ENCODE results near the gene PIK3R2. TPM values are rescaled to one million over a fixed set of nuclear protein-coding genes. Genes with fewer than 3 reads are reported as not detected.

Gene PIK3R2
- total RNA-seq, 2 experiments from 2014 or later = 3.2 to 20.5 TPM

GRCh38 chr19:18109733-18110608, 43.0 kb upstream of the PIK3R2 start:
- POLR2A ChIA-PET = no interaction called here
- no peaks in the 10 kb centered on the region for H4K20me1 ChIP-seq (ENCODE audit: insufficient read depth, low read length)
- no peaks in the 10 kb centered on the region for H3K9me3 ChIP-seq (ENCODE audit: low read length)
- H3K4me1 ChIP-seq (ENCODE audit: insufficient read depth, low read length, poor library complexity, severe bottlenecking) = peaks cover 62% of the 10 kb centered on the region
- no peak for TF ChIP-seq EZH2phosphoT487 (IDR thresholded peaks at IDR 0.05; ENCODE audit: borderline replicate concordance, low read depth, low read length)
- TF ChIP-seq, protein P1, sequence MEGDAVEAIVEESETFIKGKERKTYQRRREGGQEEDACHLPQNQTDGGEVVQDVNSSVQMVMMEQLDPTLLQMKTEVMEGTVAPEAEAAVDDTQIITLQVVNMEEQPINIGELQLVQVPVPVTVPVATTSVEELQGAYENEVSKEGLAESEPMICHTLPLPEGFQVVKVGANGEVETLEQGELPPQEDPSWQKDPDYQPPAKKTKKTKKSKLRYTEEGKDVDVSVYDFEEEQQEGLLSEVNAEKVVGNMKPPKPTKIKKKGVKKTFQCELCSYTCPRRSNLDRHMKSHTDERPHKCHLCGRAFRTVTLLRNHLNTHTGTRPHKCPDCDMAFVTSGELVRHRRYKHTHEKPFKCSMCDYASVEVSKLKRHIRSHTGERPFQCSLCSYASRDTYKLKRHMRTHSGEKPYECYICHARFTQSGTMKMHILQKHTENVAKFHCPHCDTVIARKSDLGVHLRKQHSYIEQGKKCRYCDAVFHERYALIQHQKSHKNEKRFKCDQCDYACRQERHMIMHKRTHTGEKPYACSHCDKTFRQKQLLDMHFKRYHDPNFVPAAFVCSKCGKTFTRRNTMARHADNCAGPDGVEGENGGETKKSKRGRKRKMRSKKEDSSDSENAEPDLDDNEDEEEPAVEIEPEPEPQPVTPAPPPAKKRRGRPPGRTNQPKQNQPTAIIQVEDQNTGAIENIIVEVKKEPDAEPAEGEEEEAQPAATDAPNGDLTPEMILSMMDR (conservative IDR thresholded peaks at IDR 0.05; ENCODE audit: low read length) = no peak
- CTCF ChIA-PET (ENCODE audit: unreplicated experiment) = interaction anchor here (0.5 kb wide), 1 partner anchor 300 kb away, joined by 3 read pairs; no protein-coding TSS in a partner anchor
- H3K27ac ChIP-seq (ENCODE audit: low read depth, low read length, poor library complexity, severe bottlenecking) = no peak overlapping the region
- 0 out of 2 replicates have a peak, but pooled peaks cover 1% of the 10 kb centered on the region for H3K79me2 ChIP-seq (ENCODE audit: insufficient read depth, low read depth, low read length)
- H3K36me3 ChIP-seq (ENCODE audit: insufficient read depth, low read length) = peaks cover 68% of the 10 kb centered on the region
- BruUV-seq (replicated peaks) = no TSS peak
- H2AFZ ChIP-seq (ENCODE audit: low read length) = no peak overlapping the region
- no peaks in the 10 kb centered on the region for H3K9me2 ChIP-seq (ENCODE audit: insufficient read depth, low read length)
- H3K4me2 ChIP-seq (ENCODE audit: low read length) = peak overlapping the region; percentile 75
- DNase-seq (ENCODE audit: low spot score) = no peak
- intact Hi-C loops (cut with micrococcal nuclease; ENCODE audit: unreplicated experiment) = no loop called here
- peak overlapping the region; percentile 57 for H3K4me3 ChIP-seq (ENCODE audit: low read depth, low read length, poor library complexity, severe bottlenecking)

GRCh38 chr19:18110609-18111232, 42.2 kb upstream of the PIK3R2 start:
- POLR2A ChIA-PET = no interaction called here
- intact Hi-C loops (cut with micrococcal nuclease; ENCODE audit: unreplicated experiment) = no loop called here
- Histone ChIP-seq H3K4me1 (ENCODE audit: insufficient read depth, low read length, poor library complexity, severe bottlenecking) (peaks cover 55% of the 10 kb centered on the region), H3K79me2 (ENCODE audit: insufficient read depth, low read depth, low read length) (no peaks in the 10 kb centered on the region), H3K27ac (ENCODE audit: low read depth, low read length, poor library complexity, severe bottlenecking) (no peak overlapping the region), H3K4me3 (ENCODE audit: low read depth, low read length, poor library complexity, severe bottlenecking) (no peak overlapping the region), H2AFZ (ENCODE audit: low read length) (no peak overlapping the region), H3K36me3 (ENCODE audit: insufficient read depth, low read length) (peaks cover 74% of the 10 kb centered on the region), H3K9me3 (ENCODE audit: low read length) (no peaks in the 10 kb centered on the region), H3K4me2 (ENCODE audit: low read length) (peak overlapping the region; percentile 75; the same call in 1 of the 2 replicates), H3K9me2 (ENCODE audit: insufficient read depth, low read length) (no peaks in the 10 kb centered on the region), H4K20me1 (ENCODE audit: insufficient read depth, low read length) (no peaks in the 10 kb centered on the region)
- TF ChIP-seq, protein P1 (conservative IDR thresholded peaks at IDR 0.05; ENCODE audit: low read length) = no peak
- TF ChIP-seq EZH2phosphoT487 (IDR thresholded peaks at IDR 0.05; ENCODE audit: borderline replicate concordance, low read depth, low read length) = no peak
- no TSS peak for BruUV-seq (replicated peaks)
- no peak for DNase-seq (ENCODE audit: low spot score)
- CTCF ChIA-PET (ENCODE audit: unreplicated experiment) = interaction anchor here (0.5 kb wide), 1 partner anchor 300 kb away, joined by 3 read pairs; no protein-coding TSS in a partner anchor

Data from OCI-LY7 (cell line).